Measurements from ENCODE around the gene LRRC75B.
"Not testable (repeated sequence)": the region's sequence is repeated elsewhere in the genome, so short reads cannot be mapped to it uniquely, and the experiment has no call there.

The LRRC75B gene, protein sequence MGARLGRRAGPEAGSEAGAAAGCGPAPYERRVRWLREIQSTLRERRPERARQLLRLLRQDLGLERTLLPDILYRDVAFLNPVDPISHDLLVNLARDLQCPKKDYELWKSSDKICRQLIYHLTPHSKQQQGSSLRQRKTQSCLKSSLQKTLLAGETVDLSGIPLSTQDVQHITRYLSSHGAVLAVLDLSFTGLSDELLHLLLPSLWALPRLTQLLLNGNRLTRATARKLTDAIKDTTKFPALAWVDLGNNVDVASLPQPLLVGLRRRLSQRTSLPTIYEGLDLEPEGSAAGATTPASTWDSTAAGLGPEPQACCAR

DNA sequence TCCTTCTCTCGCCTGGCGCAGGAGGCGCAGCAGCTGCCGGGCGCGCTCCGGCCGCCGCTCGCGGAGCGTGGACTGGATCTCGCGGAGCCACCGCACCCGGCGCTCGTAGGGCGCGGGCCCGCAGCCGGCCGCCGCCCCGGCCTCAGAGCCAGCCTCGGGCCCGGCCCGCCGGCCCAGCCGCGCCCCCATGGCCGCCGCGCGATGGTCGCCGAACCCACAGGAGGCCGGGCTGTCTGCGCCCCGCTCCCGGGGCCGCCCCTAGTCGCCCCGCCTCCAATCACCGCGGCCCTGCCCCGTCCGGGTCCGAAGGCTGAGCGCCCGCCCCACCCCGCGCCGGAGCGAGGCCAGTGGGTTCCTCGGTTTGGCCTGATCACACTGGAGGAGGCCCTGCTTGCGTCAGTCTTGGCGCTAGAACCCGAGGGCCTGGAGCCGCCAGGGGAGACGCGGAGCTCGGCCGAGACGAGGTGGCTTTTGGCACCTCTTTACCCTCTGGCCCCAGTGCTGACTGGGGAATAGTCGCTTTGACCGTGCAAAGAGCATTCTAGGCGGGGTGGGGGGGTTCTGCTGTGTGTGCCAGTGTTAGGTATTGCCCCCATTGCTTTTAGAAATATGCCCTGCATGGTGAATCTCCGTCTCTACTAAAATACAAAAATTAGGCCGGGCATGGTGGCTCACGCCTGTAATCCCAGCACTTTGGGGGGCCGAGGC is at the start of gene LRRC75B:
Gene LRRC75B (minus strand): TSS at position 223 of the 708 bp plus-strand sequence. CDS start 34 bp downstream, at position 189.
- DNase-seq (ENCODE audit: low read depth) = no peak

DNA sequence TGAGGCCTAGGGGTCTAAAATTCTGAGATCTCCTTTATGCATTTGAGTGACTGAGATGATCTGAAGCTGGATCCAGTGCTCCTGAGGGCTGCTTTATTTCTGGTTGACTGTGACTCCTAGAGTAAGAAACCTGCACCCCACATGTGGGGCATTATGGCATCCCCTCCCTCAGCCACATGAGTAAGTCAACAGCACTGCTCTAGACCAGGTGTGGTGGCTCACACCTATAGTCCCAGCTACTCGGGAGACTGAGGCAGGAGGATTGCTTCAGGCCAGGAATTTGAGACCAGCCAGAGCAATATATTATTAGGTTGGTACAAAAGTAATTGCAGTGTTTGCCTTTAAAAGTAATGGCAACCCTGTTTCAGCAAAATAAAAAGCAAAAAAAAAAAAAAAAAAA is 49.4 kb upstream of the LRRC75B start:
- not testable (repeated sequence) for DNase-seq (ENCODE audit: low read depth)

DNA sequence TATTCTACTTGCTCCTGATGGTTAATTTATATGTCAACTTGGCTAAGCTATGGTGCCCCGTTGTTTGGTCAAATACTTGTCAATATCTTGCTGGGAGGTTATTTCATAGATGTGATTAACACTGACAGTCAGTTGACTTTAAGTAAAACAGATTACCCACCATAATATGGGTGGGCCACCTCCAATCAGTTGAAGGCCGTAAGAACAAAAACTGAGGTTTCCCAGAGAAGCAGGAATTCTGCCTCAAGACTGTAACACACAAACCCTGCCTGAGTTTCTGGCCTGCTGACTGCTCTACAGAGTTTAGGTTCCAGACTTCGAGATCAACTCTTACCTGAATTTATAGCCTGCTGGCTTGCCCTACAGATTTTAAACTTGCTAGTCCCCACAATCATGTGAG is 43.6 kb upstream of the LRRC75B start:
- DNase-seq (ENCODE audit: low read depth) = not testable (repeated sequence)

DNA sequence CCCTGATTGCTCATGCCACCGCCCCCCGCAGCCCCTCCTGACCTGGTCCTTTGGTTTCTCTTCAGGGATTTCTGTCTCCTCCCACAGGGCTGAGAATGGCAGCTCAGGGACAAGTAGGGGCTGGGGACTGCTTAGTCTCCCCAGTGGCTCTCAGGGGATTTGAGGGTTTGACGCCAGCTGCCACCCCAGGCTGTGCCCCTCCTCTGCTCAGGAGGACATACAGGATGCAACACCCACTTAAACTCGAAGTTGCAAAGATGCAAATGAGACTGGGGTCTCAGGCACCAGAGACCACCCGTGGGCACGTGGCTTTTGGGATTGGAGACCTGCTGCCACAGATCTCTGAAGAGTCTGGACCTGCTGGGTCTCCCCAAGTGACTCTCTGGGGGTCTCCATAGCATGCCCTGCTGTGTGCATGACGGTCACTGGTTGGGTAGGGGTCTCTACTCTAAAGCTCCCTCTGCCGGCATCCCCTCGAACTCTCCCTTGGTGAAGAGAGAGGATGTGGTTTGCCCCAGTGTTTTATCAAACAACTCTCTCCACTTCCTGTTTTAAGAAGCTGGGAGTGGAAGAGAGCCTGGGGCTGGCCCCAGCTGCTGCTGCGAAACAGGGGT is 42.0 kb upstream of the LRRC75B start:
- DNase-seq (ENCODE audit: low read depth) = not testable (repeated sequence)

DNA sequence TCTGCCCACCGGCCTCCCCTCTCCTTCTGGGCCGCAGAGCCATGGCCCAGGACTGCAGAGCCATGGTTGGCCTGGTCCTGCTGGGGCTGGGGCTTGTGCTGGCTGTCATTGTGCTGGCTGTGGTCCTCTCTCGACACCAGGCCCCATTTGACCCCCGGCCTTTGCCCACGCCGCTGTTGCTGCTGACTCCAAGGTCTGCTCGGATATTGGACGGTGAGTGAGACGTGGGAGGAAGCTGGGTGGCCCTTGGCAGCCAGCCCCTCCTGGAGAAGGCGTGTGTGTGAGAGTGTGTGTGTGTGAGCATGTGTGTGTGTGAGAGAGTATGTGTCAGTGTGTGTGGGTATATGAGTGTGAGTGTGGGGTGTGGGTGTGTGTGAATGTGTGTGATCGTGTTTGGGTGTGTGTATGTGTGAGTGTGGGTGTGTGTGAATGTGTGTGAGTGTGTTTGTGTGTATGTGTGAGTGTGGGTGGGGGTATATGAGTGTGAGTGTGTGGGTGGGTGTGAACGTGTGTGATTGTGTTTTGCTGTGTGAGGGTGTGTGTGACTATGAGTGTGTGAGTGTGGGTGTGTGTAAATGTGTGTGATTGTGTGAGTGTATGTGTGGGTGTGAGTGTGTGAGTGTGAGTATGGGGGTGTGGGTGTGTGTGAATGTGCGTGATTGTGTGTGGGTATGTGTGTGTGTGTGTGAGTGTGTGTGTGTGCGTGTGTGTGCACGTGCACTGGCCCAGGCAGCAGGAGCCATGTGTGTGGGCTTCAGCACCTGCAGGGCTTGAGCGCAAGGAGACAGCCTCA is 40.6 kb upstream of the LRRC75B start:
- not testable (repeated sequence) for DNase-seq (ENCODE audit: low read depth)

DNA sequence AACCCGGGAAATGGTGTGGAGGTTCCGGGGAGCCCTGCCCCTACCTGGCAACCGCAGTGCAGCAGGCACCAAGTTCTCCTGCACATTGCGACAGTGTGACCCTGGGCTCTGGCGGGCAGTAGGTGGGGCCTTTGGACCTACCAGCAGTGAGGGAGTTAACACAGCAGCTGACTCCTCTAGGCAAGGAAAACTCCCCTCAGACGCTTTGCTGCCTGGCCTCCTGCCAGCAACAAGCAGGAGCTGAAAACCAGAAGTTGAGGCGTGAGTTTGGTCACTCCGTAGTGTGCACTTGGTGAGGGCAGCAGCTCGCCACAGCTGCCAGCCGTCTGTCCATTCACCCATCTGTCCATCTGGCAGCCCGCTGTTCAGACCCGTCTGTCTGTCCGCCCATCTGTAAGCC is 39.8 kb upstream of the LRRC75B start:
- DNase-seq (ENCODE audit: low read depth) = not testable (repeated sequence)

DNA sequence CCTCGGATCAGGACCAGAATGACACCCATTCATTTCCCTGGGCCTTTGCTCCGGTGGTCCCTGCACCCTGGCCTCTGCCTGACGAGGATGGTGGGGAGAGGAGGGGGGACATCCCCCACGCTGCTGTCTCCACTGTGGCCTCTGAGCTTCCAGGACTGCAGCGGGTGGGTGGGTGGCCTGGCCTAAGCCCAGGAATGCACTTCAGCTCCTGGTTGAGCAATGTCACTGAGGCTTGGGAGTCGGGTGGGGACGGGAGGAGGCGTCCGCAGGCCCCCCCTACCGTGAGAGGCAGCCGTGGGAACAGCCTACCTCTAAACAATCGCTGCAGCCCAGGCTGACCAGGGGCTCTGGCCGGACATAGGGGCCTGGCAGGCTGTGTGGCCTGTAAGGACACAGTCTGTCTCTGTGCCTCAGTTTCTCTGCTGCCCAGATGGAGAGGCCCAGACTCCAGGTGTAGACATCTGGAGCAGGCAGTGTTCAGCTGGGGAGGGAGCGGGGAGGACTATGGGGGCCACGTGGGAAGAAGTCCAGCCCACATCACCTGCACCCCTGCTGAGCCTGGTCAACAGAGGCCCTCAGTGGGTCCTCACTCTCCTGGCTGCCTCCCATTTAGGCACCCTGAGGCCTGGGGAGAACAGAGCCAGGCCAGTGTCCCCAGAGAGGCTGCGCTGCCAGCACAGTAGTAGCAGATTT is 38.7 kb upstream of the LRRC75B start:
- DNase-seq (ENCODE audit: low read depth) = not testable (repeated sequence)

DNA sequence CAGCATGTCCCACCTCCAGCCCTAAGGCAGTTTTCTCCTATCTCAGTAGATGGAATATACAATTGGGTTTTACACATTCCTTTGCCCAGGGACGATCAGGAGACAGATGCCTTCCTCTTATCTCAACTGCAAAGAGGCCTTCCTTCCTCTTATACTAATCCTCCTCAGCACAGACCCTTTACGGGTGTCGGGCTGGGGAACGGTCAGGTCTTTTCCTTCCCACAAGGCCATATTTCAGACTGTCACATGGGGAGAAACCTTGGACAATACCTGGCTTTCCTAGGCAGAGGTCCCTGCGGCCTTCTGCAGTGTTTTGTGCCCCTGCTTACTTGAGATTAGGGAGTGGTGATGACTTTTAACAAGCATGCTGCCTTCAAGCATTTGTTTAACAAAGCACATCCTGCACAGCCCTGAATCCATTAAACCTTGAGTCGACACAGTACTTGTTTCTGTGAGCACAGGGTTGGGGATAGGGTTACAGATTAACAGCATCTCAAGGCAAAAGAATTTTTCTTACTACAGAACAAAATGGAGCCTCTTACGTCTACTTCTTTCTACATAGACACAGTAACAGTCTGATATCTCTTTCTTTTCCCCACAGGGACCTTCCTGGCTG is 38.0 kb upstream of the LRRC75B start:
- DNase-seq (ENCODE audit: low read depth) = not testable (repeated sequence)

DNA sequence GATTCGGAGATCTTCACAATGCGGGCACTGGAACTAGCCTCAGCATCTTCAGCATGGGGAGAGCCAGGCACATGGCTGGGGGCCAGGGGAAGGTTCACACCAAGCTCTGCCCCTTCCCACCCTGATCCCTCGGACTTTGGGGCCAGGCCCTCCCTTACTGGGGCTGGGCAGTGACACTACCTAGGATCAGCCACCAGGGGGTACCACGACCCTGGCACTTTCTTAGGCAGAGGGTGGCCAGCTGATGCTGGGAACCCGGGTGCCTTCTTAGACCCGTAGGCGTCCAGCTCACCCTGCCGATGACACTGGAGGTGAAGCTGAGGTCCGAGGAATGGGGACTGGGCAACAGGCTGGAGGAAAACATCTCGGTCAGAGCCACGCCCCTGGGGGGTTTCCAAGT is 36.2 kb upstream of the LRRC75B start:
- DNase-seq (ENCODE audit: low read depth) = not testable (repeated sequence)

DNA sequence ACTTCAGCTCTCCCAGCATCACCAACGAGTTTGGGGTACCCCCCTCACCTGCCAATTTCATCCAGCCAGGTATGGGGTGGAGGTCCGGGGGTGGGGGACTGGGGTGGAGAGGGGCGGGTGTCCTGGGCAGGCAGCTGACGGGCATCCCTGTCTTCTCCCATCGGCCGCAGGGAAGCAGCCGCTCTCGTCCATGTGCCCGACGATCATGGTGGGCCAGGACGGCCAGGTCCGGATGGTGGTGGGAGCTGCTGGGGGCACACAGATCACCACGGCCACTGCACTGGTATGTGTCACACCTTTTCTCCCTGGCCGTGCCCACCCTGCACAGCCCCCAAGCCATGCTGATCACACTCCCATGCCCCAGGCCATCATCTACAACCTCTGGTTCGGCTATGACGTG is 35.0 kb upstream of the LRRC75B start:
- DNase-seq (ENCODE audit: low read depth) = not testable (repeated sequence)

DNA sequence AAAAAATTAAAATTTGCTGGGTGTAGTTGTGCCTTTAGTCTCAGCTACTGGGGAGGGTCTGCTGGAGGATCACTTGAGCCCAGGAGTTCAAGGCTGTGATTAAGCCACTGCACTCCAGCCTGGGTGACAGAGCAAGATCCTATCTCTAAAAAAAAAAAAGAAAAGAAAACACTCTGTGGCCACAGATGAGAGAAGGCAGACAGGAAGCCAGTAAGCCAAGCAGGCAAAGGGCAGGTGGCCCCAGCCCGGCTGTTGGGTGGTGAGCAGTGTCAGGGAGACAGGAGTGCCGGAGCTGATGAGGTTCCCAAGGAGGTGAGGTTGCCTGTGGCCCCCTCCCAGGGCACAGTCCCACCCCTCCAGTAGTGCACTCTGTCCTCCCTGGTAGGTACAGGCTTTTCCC is 29.7 kb upstream of the LRRC75B start:
- DNase-seq (ENCODE audit: low read depth) = not testable (repeated sequence)

DNA sequence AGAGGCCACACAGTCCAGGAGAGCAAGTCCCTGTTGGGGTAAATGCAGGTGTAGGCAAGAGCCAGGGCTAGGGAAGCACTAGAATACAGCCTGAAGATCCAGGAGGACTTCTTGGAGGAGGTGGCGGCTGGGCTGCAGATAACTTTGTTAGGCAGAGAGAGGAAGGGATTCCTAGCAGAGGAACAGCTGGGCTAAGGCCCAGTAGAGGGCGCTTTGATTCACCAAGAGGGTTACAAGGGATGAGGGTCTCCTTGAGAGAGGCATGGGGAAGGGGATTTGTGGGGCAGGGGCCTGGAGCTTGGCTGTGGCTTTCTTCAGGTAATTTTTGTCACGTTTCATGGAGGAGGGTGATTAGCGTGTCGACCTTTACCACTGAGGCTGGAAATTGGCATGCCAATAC is 28.4 kb upstream of the LRRC75B start:
- not testable (repeated sequence) for DNase-seq (ENCODE audit: low read depth)

DNA sequence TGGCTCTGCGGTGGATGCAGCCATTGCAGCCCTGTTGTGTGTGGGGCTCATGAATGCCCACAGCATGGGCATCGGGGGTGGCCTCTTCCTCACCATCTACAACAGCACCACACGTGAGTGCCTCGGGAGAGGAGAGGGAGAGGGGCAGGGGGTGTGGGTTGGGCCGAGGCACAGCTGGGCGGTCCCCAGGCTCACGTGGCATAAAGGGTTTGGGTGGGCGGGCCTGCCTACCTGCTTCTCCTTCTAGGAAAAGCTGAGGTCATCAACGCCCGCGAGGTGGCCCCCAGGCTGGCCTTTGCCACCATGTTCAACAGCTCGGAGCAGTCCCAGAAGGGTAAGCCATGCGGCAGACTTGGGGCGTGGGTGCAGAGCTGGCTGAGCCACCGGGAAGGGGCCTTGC is 21.9 kb upstream of the LRRC75B start:
- not testable (repeated sequence) for DNase-seq (ENCODE audit: low read depth)

DNA sequence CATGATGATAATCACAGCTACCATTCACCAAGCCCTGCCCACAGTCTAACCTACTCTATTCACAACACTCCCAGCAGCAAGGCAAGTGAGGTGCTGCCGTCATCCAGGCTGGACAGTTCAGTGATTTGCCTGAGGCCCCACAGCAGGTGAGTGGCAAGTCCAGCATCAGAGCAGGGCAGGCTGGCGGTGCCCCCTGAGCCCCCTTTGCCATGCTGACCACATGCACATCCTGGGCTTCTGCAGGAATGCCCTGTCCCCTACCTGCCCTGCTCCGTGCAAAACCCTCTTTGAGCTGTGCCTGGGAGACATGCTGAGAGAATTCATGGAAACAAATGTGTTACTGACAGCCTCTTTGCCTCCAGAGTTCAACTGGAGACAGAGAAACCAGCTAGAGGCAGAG is 17.0 kb upstream of the LRRC75B start:
- not testable (repeated sequence) for DNase-seq (ENCODE audit: low read depth)

DNA sequence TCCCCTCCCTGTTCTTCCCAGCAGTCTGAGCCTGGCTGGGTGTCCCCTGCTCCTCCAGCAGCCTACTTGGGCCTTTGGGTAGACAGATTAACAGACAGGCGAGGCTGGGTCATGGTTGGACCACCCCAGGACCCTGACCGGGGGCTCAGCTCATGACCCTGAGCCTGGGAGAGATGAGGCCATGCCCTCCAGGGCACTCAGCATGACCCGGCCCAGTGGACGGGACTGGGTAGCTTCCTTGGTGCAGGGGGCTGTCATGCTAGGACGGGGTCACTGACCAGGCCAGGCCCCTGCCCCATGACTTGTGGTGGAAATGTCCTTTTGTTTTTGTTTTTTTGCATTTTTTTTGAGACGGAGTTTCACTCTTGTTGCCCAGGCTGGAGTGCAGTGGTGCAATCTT is 15.5 kb upstream of the LRRC75B start:
- not testable (repeated sequence) for DNase-seq (ENCODE audit: low read depth)

DNA sequence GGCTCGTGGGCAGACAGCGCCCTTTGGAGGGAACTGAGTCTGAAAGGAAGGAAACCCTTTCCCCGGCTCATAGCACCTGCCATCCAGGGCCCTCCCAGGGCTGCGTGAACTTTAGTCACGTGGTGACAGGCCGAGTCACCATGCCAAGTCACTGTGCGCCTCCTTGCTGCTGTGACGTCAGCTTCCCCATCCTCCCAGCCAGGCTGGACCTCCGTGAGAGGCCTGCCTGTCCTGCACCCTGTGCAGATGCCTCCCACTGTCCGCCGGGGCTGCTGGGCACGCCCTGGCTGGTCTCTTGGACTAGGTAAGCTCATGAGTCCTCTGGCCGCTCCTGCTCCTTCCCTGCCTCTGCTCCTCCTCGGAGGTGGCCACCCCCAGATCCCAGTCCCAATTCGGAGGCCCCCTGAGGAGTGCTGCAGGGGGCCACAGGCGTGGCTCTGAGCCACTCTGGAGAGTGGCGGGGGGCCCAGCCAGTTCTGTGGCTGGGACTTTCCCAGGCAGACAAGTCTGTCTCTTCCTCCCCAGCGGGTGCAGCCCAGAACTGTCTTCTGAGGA is 14.6 kb upstream of the LRRC75B start:
- peak; percentile 42 for DNase-seq (ENCODE audit: low read depth)

DNA sequence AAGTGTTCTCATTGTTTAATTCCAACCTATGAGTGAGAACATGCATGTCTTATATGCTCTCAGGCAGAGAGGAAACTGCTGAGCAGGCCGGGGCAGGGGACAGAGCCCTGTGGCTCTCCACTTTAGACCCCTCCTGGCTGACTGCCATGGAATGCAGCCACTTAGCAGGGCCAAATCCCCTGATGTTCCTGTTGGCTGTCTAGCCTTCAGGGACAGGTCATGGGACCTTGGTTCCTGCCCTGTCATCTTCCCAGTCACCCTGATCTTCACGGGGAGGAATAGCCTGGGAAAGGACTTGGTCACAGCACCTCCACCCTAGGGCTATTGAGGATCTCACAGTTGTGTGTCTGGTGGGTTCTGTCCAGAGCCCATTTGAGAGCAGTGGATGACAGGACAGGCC is 13.5 kb upstream of the LRRC75B start:
- not testable (repeated sequence) for DNase-seq (ENCODE audit: low read depth)

DNA sequence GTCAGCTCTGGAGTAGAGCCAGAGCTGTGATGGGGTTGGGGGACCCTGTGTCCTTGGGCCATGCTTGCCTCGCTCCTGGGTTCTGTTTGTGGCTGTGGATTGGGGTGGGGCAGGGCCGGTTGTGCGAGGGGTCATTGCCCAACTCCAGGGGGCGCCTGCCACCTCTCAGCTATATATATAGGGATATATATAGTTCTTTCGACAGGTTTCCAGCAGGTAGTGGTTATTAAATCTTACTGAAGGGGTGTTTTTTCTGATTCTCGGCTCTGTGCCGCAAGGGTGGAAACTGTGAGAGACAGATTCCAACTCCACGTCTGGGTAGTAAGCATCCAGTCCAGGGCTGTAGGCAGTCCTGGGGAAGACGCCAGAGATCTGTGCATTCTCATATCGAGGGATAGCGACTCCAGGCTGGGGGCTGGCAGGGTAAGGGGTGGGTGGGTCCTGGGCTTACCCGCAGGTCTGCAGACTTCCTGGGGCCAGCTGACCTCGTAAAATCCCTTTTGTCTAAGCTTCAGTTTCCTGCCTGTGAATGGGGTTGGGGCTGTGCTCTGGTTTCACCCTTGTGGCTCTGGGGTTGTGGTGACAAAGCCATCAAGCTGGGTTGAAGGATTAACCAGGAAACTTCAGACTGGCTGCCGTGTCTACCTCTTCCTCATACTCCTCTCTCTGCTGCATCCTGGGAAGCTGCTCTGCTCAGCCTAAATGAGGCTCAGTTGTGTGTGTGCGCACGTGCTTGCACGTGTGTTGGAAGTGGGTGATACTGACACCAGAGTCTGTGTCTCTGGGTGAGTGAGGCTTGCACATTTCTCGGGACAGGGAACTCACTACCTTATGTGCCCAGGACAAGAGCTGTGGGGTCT is 11.1 kb upstream of the LRRC75B start:
- not testable (repeated sequence) for DNase-seq (ENCODE audit: low read depth)

DNA sequence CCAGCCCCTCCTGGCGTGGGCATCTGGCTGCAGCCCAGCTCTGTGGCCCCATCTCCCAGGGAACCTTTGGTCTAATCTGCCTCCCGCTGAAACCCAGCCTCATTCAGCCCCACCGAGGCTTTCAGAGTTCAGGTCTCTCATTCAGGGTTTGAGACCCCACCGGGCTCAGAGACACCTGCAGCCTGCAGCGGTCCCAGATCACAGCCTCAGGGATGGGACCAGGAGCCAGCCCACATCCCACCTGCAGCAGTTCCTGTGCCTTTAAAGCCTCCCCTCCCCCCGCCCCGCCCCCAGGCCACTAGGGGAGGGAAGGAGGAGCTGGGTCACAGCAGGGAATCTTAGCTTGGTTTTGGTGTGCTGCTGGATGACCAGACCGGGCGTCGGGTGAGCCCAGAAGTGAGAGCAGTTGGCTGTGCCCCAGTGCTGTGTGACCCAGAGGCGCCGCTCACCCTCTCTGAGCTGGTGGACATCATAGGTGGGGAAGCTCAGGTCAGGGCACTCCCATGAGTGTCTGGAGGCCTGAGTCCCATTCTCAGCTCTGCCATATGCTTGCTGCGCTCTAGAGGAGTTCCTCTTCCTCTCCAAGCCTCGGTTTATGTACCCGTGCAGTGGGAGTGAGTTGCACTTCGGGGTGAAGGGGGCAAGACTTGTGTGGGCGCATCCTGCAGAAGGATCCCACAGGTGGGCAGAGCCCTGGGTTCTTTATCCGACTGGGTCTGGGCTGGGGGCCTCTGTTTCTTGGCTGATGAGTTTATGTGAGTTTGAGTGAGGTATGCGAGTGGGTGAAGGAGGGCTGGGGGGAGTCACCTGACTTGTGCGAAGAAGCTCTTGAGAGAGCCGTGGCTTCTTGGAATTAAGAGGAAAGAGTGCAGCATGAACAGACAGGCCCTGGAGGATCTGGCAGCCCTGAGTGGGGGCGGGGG is 10.2 kb upstream of the LRRC75B start, which contains the start of gene GGT1:
Gene GGT1 (plus strand): TSS at position 347 of the 923 bp plus-strand sequence. CDS start 7,889 bp downstream, outside the sequence.
- DNase-seq (ENCODE audit: low read depth) = not testable (repeated sequence)
